Sigmoid colon (tissue), 7 donors: ENCODE data around the gene POLR3A. TPM values are rescaled to one million over a fixed set of nuclear protein-coding genes. Genes with fewer than 3 reads are reported as not detected.
"Not testable (repeated sequence)": the region's sequence is repeated elsewhere in the genome, so short reads cannot be mapped to it uniquely, and the experiment has no call there.

Experiments used
- DNase-seq: peaks from one replicate; pipeline ENCODE4 v3.0.0-alpha.2; 2019
- H3K27ac ChIP-seq, 4 donors: fragments of 200-600 bp; sonication (generic); one replicate each; pipeline ENCODE4 v1.5.1; 2016 to 2019; ENCODE audit warnings: mild to moderate bottlenecking in 1 of 4
- H3K27me3 ChIP-seq, 3 donors: fragments of 200-600 bp; sonication (generic); one replicate each; pipeline ENCODE4 v1.5.1; 2019; ENCODE audit warnings: mild to moderate bottlenecking in 1 of 3
- H3K36me3 ChIP-seq, 4 donors: fragments of 200-600 bp; sonication (generic); one replicate each; pipeline ENCODE4 v1.5.1; 2016 to 2019
- H3K4me1 ChIP-seq, 4 donors: fragments of 200-600 bp; sonication (generic); one replicate each; pipeline ENCODE4 v1.5.1; 2017 to 2019
- H3K4me3 ChIP-seq, 4 donors: fragments of 200-600 bp; sonication (generic); one replicate each; pipeline ENCODE4 v1.5.1; 2017 to 2019; ENCODE audit warnings: mild to moderate bottlenecking in 2 of 4, moderate library complexity in 1 of 4
- H3K9me3 ChIP-seq, 4 donors: fragments of 200-600 bp in 3 of 4; sonication (generic) in 3 of 4; one replicate each; pipeline versions ENCODE4 v1.5.1 to v1.6.1; 2013 to 2019
- CTCF ChIP-seq, 4 experiments: fragments of 450-650 bp in 3 of 4; fragments of 200-600 bp in 1 of 4; IDR thresholded peaks; one replicate each; pipeline ENCODE4 v1.5.1; 2016 to 2019; ENCODE audit warnings: antibody characterized with exemption in 4 of 4, mild to moderate bottlenecking in 3 of 4, moderate library complexity in 2 of 4
- EP300 ChIP-seq, 4 donors: sonication (generic); formaldehyde crosslinking; IDR thresholded peaks; one replicate each; pipeline ENCODE4 v1.6.1; 2017; ENCODE audit warnings: antibody characterized with exemption in 4 of 4
- POLR2A ChIP-seq, 2 donors: fragments of 450-650 bp; IDR thresholded peaks; one replicate each; pipeline ENCODE4 v1.6.1; 2016; ENCODE audit warnings: antibody characterized with exemption in 2 of 2, mild to moderate bottlenecking in 2 of 2, moderate library complexity in 2 of 2
- POLR2AphosphoS5 ChIP-seq, 4 donors: sonication (generic); formaldehyde crosslinking; IDR thresholded peaks; one replicate each; pipeline ENCODE4 v1.6.1; 2017; ENCODE audit warnings: antibody characterized with exemption in 4 of 4
- WGBS, 2 donors: extraction: QIAGEN DNeasy Blood & Tissue Kit; methylation state at CpG; one replicate each; pipeline ENCODE4 v1.1.7; 2013; 5-methylcytosine and 5-hydroxymethylcytosine counted together
- intact Hi-C: fragments of 100-400 bp; cut with DNase I; formaldehyde crosslinking; loops from one replicate; pipeline ENCODE4 v1.15.1; 2023
- polyA plus RNA-seq, 3 donors: library from polyadenylated mRNA; stranded (reverse); fragments of 200-250 nt; gene quantifications; one replicate each; pipeline ENCODE4 v1.2.3, GENCODE V29; 2013
- total RNA-seq, 4 donors: library from RNA; depleted of rRNA; stranded (reverse); fragments of >200 nt; gene quantifications; one replicate each; pipeline ENCODE4 v1.1.0, GENCODE V29; 2016
- donor health status: healthy with polysubstance abuse.
- donor health status: Bipolar disorder and iron deficiency.
- donor health status: healthy.

Gene POLR3A
- total and polyA plus RNA-seq, 7 donors = 1.6 to 13.0 (median 9.6) TPM

- Histone ChIP-seq H3K9me3 (no peaks in the 10 kb centered on the region), H3K4me3 (no peak overlapping the region), H3K4me1 (no peaks in the 10 kb centered on the region), H3K36me3 (no peaks in the 10 kb centered on the region), H3K27ac (no peak overlapping the region), H3K27me3 (no peaks in the 10 kb centered on the region)
- intact Hi-C loops = no loop called here
- DNase-seq = no peak
- 21 to 54% methylated on average over 5 of the region's 5 CpGs for WGBS, 2 donors
- TF ChIP-seq CTCF (IDR thresholded peaks at IDR 0.05) = no peak
- TF ChIP-seq POLR2AphosphoS5 (IDR thresholded peaks at IDR 0.05) = no peak
- no peak for TF ChIP-seq POLR2A (IDR thresholded peaks at IDR 0.05)
- no peak for TF ChIP-seq EP300 (IDR thresholded peaks at IDR 0.05)
These were observed 36.7 kb upstream of the POLR3A start for GRCh38 chr10:78066012-78066411.

GRCh38 chr10:78065611-78066010, 36.3 kb upstream of the POLR3A start:
- H3K27ac ChIP-seq = no peak overlapping the region
- no peaks in the 10 kb centered on the region for H3K9me3 ChIP-seq
- 57 to 61% methylated on average over 2 of the region's 2 CpGs for WGBS, 2 donors
- H3K4me1 ChIP-seq = no peaks in the 10 kb centered on the region
- TF ChIP-seq POLR2A (IDR thresholded peaks at IDR 0.05) (no peak), CTCF (IDR thresholded peaks at IDR 0.05) (no peak), POLR2AphosphoS5 (IDR thresholded peaks at IDR 0.05) (no peak), EP300 (IDR thresholded peaks at IDR 0.05) (no peak)
- intact Hi-C loops = no loop called here
- no peaks in the 10 kb centered on the region for H3K36me3 ChIP-seq
- H3K27me3 ChIP-seq = no peaks in the 10 kb centered on the region
- no peak overlapping the region for H3K4me3 ChIP-seq
- no peak for DNase-seq

- H3K4me3 ChIP-seq, H3K4me1 ChIP-seq, intact Hi-C loops, DNase-seq, H3K27me3 ChIP-seq, H3K9me3 ChIP-seq, H3K27ac ChIP-seq, H3K36me3 ChIP-seq: not testable (repeated sequence)
- no CpG with 5 or more reads among the region's 2 CpGs for WGBS, 2 donors
These were observed 35.6 kb upstream of the POLR3A start for GRCh38 chr10:78064919-78065318.

- no peaks in the 10 kb centered on the region for H3K9me3 ChIP-seq
- DNase-seq = no peak
- TF ChIP-seq POLR2A (IDR thresholded peaks at IDR 0.05) = no peak
- TF ChIP-seq EP300 (IDR thresholded peaks at IDR 0.05) = no peak
- TF ChIP-seq POLR2AphosphoS5 (IDR thresholded peaks at IDR 0.05) = no peak
- TF ChIP-seq CTCF (IDR thresholded peaks at IDR 0.05) = no peak
- H3K4me1 ChIP-seq = no peaks in the 10 kb centered on the region
- no peaks in the 10 kb centered on the region for H3K27me3 ChIP-seq
- H3K4me3 ChIP-seq = no peak overlapping the region
- WGBS, 2 donors = 29 to 61% methylated on average over 2 of the region's 2 CpGs
- intact Hi-C loops = no loop called here
- no peak overlapping the region for H3K27ac ChIP-seq
- no peaks in the 10 kb centered on the region for H3K36me3 ChIP-seq
These were observed 33.9 kb upstream of the POLR3A start for GRCh38 chr10:78063236-78063635.

GRCh38 chr10:78062296-78062695, 33.0 kb upstream of the POLR3A start:
- H3K4me3 ChIP-seq = no peak overlapping the region
- no peaks in the 10 kb centered on the region for H3K4me1 ChIP-seq
- no peaks in the 10 kb centered on the region for H3K36me3 ChIP-seq
- WGBS, 2 donors = 52 to 75% methylated on average over 5 of the region's 5 CpGs
- H3K27me3 ChIP-seq = no peaks in the 10 kb centered on the region
- H3K27ac ChIP-seq = no peak overlapping the region
- no peaks in the 10 kb centered on the region for H3K9me3 ChIP-seq
- TF ChIP-seq POLR2A (IDR thresholded peaks at IDR 0.05) = no peak
- no peak for TF ChIP-seq POLR2AphosphoS5 (IDR thresholded peaks at IDR 0.05)
- intact Hi-C loops = no loop called here
- DNase-seq = no peak

- Histone ChIP-seq H3K4me3 (no peak overlapping the region), H3K27me3 (no peaks in the 10 kb centered on the region), H3K9me3 (no peaks in the 10 kb centered on the region), H3K36me3 (no peaks in the 10 kb centered on the region), H3K27ac (no peak overlapping the region), H3K4me1 (no peaks in the 10 kb centered on the region)
- whole genome bisulfite sequencing, 2 donors = 85 to 86% methylated on average over 12 of the region's 12 CpGs
- TF ChIP-seq POLR2A (IDR thresholded peaks at IDR 0.05) (no peak), EP300 (IDR thresholded peaks at IDR 0.05) (no peak), CTCF (IDR thresholded peaks at IDR 0.05) (no peak), POLR2AphosphoS5 (IDR thresholded peaks at IDR 0.05) (no peak)
- intact Hi-C loops = no loop called here
- no peak for DNase-seq
These were observed 30.8 kb upstream of the POLR3A start for GRCh38 chr10:78059906-78060702.
